ENCODE measurements around the gene B3GALNT2.

- TF ChIP-seq CTCF (IDR thresholded peaks at IDR 0.05) = no peak
- no peak for TF ChIP-seq POLR2AphosphoS5 (IDR thresholded peaks at IDR 0.05)
- no peak for TF ChIP-seq EP300 (IDR thresholded peaks at IDR 0.05)
- TF ChIP-seq POLR2A (IDR thresholded peaks at IDR 0.05) = no peak
These were observed 81.0 kb downstream of the B3GALNT2 start for GRCh38 chr1:235423214-235423652.

Data from upper lobe of left lung (tissue), 4 donors.